ENCODE data around the gene JMJD8. TPM values are rescaled to one million over a fixed set of nuclear protein-coding genes. Genes with fewer than 3 reads are reported as not detected.
"Not testable (repeated sequence)": the region's sequence is repeated elsewhere in the genome, so short reads cannot be mapped to it uniquely, and the experiment has no call there.

JMJD8 gene
- total RNA-seq, 1 donor from 2014 or later, result 62.9 TPM

DNA sequence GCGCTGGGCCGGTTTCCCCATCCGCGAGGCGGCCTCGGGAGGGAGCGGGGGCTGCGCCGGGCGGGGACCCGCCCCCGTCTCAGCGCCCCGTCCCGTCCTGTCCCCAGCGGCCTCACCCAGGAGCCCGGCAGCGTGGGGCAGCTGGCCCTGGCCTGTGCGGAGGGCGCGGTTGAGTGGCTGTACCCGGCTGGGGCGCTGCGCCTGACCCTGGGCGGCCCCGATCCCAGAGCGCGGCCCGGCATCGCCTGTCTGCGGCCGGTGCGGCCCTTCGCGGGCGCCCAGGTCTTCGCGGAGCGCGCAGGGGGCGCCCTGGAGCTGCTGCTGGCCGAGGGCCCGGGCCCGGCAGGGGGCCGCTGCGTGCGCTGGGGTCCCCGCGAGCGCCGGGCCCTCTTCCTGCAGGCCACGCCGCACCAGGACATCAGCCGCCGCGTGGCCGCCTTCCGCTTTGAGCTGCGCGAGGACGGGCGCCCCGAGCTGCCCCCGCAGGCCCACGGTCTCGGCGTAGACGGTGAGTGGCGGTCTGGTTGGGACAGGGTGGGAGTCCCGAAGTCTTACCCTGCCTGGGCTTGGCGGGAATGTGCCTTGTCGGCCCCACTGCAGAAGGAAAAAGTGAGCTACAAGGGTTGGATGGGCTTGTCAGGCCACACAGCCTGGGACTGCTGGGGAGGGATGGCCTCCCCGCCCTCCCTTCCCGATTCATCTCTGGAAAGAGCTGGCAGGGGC is 31.5 kb upstream of the JMJD8 start:
- no peaks in the 10 kb centered on the region for H3K27me3 ChIP-seq
- TF ChIP-seq, protein P1, sequence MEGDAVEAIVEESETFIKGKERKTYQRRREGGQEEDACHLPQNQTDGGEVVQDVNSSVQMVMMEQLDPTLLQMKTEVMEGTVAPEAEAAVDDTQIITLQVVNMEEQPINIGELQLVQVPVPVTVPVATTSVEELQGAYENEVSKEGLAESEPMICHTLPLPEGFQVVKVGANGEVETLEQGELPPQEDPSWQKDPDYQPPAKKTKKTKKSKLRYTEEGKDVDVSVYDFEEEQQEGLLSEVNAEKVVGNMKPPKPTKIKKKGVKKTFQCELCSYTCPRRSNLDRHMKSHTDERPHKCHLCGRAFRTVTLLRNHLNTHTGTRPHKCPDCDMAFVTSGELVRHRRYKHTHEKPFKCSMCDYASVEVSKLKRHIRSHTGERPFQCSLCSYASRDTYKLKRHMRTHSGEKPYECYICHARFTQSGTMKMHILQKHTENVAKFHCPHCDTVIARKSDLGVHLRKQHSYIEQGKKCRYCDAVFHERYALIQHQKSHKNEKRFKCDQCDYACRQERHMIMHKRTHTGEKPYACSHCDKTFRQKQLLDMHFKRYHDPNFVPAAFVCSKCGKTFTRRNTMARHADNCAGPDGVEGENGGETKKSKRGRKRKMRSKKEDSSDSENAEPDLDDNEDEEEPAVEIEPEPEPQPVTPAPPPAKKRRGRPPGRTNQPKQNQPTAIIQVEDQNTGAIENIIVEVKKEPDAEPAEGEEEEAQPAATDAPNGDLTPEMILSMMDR (IDR thresholded peaks at IDR 0.05), result no peak
- no peak for TF ChIP-seq POLR2AphosphoS5 (IDR thresholded peaks at IDR 0.05; ENCODE audit: insufficient read depth in 1 of 2, low read depth in 1 of 2)
- TF ChIP-seq POLR2A (IDR thresholded peaks at IDR 0.05), result no peak

DNA sequence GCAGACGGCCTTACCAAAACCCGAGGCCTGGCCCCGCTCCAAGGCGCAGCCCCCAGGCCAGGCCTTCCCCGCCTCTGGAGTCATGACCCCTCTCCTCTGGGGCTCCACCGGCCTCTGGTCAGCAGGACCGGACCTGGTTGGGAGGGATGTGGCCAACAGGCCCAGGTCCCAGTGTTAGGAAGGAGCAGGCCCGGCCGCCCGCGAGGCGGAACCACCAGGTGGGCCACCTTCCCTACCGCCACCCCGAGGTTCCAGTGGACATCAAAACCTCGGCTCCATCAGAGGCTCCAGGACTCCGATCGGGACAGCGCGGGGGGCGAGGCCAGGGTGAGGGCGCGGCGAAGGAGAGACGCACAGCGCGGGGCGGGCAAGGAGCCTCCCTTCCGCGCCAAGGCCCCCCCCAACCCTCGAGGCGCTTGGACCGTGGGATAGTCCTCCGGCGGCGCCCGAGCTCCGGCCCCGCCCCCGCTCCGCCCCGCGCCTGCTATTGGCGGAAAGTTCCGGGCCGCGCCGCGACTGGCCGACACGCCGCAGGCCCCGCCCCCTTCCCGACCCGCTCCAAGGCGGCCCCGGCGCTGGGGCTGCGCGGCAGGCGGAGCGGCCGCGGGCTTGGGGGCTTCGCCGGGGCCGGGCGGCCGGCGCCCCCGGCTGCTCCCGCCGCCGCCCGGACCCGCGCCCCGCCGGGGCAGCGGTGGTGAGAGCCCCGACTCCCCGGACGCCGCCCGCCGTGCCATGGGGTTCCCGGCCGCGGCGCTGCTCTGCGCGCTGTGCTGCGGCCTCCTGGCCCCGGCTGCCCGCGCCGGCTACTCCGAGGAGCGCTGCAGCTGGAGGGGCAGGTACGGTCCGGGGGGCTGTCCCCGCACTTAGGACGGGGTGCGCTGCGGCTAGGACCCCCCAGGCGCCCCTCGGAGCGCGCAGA is 30.7 kb upstream of the JMJD8 start, which contains the start of gene METRN:
TSS of gene METRN (plus strand) at position 561 of the 919 bp plus-strand sequence. CDS start at position 733, 172 bp downstream.
- Histone ChIP-seq H3K27me3 (no peaks in the 10 kb centered on the region), H3K36me3 (no peaks in the 10 kb centered on the region), H3K27ac (no peak within 1 kb of the TSS), H3K9me3 (no peaks in the 10 kb centered on the region), H3K4me1 (peaks cover 18% of the 10 kb centered on the region), H3K4me3 (peak within 1 kb of the TSS; percentile 58 to 65)
- DNase-seq (ENCODE audit: extremely low spot score in 2 of 2), result no peak
- intact Hi-C loops (cut with DNase I), result loop anchor here (10.0 kb wide), 1 partner anchor 340 kb away; no protein-coding TSS in a partner anchor
- TF ChIP-seq POLR2A (IDR thresholded peaks at IDR 0.05), result no peak
- TF ChIP-seq POLR2AphosphoS5 (IDR thresholded peaks at IDR 0.05; ENCODE audit: insufficient read depth in 1 of 2, low read depth in 1 of 2), result no peak
- TF ChIP-seq, protein P1 (IDR thresholded peaks at IDR 0.05), result no peak

More for the DNA sequence above, 31.5 kb upstream of the JMJD8 start:
- no peaks in the 10 kb centered on the region for H3K9me3 ChIP-seq
- no peaks in the 10 kb centered on the region for H3K36me3 ChIP-seq
- DNase-seq (ENCODE audit: extremely low spot score in 2 of 2), result no peak
- peak overlapping the region; percentile 58 to 65 for H3K4me3 ChIP-seq
- H3K27ac ChIP-seq, result no peak overlapping the region
- H3K4me1 ChIP-seq, result peaks cover 26% of the 10 kb centered on the region
- intact Hi-C loops (cut with DNase I), result loop anchor here (10.0 kb wide), 1 partner anchor 339 kb away; no protein-coding TSS in a partner anchor

DNA sequence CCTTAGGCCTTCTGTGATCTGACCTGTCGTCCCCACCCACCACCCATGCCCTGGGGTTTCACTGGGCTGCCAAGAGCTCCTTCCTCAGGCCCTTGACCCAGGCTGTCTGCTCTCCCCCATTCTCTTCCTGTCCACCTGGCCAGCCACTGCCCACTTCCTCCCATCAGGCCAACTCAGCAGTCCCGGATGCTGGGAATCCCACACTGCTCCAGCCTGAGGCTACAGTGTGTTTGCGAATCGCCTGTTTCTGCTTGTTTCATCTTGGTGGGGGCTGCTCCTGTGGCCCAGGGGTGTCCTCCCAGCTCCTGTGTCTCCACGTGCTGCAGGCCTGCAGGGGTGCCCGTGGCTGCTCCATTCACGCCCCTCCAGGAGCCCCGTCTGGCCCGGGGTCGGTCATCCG is 29.9 kb upstream of the JMJD8 start:
- H3K27me3 ChIP-seq, result no peaks in the 10 kb centered on the region
- no peak overlapping the region for H3K27ac ChIP-seq
- intact Hi-C loops (cut with DNase I), result loop anchor here (10.0 kb wide), 1 partner anchor 341 kb away; no protein-coding TSS in a partner anchor
- TF ChIP-seq, protein P1 (IDR thresholded peaks at IDR 0.05), result no peak
- no peak for DNase-seq (ENCODE audit: extremely low spot score in 2 of 2)
- peaks cover 17% of the 10 kb centered on the region for H3K4me1 ChIP-seq
- H3K36me3 ChIP-seq, result no peaks in the 10 kb centered on the region
- no peaks in the 10 kb centered on the region for H3K9me3 ChIP-seq
- no peak overlapping the region for H3K4me3 ChIP-seq

DNA sequence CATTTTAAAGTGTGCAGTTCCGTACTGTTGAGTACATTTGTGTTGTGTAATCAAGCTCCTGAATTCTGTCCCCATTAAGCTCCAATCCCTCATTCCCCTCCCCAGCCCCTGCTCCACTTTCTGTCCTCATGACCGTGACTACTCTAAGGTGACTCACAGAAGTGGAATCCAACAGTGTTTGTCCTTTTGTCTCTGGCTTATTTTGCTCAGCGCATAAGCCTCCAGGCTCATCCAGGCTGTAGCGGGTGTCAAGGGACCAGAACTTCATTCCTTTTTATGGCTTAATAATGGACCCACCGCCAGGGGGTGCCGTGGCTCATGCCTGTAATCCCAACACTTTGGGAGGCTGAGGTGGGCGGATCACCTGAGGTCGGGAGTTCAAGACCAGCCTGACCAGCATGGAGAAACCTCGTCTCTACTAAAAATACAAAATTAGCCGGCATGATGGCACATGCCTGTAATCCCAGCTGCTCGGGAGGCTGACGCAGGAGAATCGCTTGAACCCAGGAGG is 28.7 kb upstream of the JMJD8 start:
- TF ChIP-seq, protein P1 (IDR thresholded peaks at IDR 0.05), result peak in 1 of 3 experiments; percentile 9
- not testable (repeated sequence) for H3K27me3 ChIP-seq; H3K4me3 ChIP-seq; DNase-seq (ENCODE audit: extremely low spot score in 2 of 2); H3K9me3 ChIP-seq; H3K27ac ChIP-seq; H3K36me3 ChIP-seq
- peaks cover 17% of the 10 kb centered on the region for H3K4me1 ChIP-seq
- intact Hi-C loops (cut with DNase I), result loop anchor here (10.0 kb wide), 1 partner anchor 342 kb away; no protein-coding TSS in a partner anchor

Data from vagina (tissue), 2 donors.